Measurements from ENCODE around the gene RELB. TPM values are rescaled to one million over a fixed set of nuclear protein-coding genes. Genes with fewer than 3 reads are reported as not detected.

Gene RELB
- total and polyA plus RNA-seq, 9 of the 15 experiments (the other 6 are each of a cell fraction or from before 2014, with no cell fraction given): 0.15 to 1.1 (median 0.28) TPM; not detected in 2

DNA sequence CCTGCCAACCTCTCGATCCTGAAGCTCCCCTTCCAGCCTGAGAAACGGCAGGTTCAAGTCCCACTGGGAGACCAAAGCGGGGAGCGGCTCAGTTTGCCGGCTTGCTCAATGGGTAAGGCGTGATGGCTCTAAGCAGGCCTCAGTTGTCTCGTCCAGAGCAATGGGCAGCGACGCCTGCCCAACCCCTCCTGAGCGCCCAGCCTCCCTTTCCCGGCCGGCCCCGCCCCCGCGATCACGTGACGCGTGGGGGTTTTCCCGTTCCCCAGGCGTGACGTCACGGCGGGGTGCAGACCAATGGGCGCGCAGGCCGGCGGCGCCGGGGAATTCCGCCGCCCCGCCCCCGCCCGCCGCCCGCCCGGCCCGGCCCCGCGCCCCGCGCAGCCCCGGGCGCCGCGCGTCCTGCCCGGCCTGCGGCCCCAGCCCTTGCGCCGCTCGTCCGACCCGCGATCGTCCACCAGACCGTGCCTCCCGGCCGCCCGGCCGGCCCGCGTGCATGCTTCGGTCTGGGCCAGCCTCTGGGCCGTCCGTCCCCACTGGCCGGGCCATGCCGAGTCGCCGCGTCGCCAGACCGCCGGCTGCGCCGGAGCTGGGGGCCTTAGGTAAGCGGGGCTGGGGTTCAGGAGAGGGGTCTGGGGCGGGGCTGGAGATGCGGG, at the start of gene RELB (continued):
- TF ChIP-seq, protein P1, sequence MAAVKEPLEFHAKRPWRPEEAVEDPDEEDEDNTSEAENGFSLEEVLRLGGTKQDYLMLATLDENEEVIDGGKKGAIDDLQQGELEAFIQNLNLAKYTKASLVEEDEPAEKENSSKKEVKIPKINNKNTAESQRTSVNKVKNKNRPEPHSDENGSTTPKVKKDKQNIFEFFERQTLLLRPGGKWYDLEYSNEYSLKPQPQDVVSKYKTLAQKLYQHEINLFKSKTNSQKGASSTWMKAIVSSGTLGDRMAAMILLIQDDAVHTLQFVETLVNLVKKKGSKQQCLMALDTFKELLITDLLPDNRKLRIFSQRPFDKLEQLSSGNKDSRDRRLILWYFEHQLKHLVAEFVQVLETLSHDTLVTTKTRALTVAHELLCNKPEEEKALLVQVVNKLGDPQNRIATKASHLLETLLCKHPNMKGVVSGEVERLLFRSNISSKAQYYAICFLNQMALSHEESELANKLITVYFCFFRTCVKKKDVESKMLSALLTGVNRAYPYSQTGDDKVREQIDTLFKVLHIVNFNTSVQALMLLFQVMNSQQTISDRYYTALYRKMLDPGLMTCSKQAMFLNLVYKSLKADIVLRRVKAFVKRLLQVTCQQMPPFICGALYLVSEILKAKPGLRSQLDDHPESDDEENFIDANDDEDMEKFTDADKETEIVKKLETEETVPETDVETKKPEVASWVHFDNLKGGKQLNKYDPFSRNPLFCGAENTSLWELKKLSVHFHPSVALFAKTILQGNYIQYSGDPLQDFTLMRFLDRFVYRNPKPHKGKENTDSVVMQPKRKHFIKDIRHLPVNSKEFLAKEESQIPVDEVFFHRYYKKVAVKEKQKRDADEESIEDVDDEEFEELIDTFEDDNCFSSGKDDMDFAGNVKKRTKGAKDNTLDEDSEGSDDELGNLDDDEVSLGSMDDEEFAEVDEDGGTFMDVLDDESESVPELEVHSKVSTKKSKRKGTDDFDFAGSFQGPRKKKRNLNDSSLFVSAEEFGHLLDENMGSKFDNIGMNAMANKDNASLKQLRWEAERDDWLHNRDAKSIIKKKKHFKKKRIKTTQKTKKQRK (IDR thresholded peaks at IDR 0.05; ENCODE audit: borderline replicate concordance, low read depth, low read length): no peak
- TF ChIP-seq GATAD2B (IDR thresholded peaks at IDR 0.05; ENCODE audit: borderline replicate concordance) (no peak), LARP7 (IDR thresholded peaks at IDR 0.05) (no peak), NFXL1 (CRISPR knock-in tag; IDR thresholded peaks at IDR 0.05) (no peak), ZNF277 (CRISPR knock-in tag; IDR thresholded peaks at IDR 0.05; ENCODE audit: borderline replicate concordance) (no peak), TFAM (CRISPR knock-in tag; conservative IDR thresholded peaks at IDR 0.05) (no peak), GABPB2 (CRISPR knock-in tag; conservative IDR thresholded peaks at IDR 0.05) (no peak), XRCC5 (IDR thresholded peaks at IDR 0.05; ENCODE audit: low read depth, low read length) (no peak), CREB1 (IDR thresholded peaks at IDR 0.05) (peak; percentile 84), CREB1 (CRISPR knock-in tag; IDR thresholded peaks at IDR 0.05) (peak; percentile 92), AFF4 (CRISPR knock-in tag; IDR thresholded peaks at IDR 0.05) (no peak), EGR1 (conservative IDR thresholded peaks at IDR 0.05) (peak; percentile 94), ILK (tag; IDR thresholded peaks at IDR 0.05; ENCODE audit: borderline replicate concordance, low read depth) (no peak), ZNF668 (CRISPR knock-in tag; IDR thresholded peaks at IDR 0.05) (no peak), ZNF699 (CRISPR knock-in tag; IDR thresholded peaks at IDR 0.05; ENCODE audit: insufficient replicate concordance) (no peak), TRIM24 (IDR thresholded peaks at IDR 0.05) (no peak), CBFA2T3 (IDR thresholded peaks at IDR 0.05) (no peak), ZFP30 (CRISPR knock-in tag; IDR thresholded peaks at IDR 0.05; ENCODE audit: borderline replicate concordance) (no peak), U2AF1 (optimal IDR thresholded peaks at IDR 0.05; ENCODE audit: low read depth, low read length) (no peak), PHF20 (IDR thresholded peaks at IDR 0.05; ENCODE audit: partially characterized antibody) (no peak)

Data from K562 (cell line).